ENCODE results near the gene TMEM80. TPM values are rescaled to one million over a fixed set of nuclear protein-coding genes. Genes with fewer than 3 reads are reported as not detected.
A peak's percentile ranks its signal among the peaks of the same experiment; 100 is the strongest.
"Not testable (repeated sequence)": the region's sequence is repeated elsewhere in the genome, so short reads cannot be mapped to it uniquely, and the experiment has no call there.

Gene TMEM80
- total RNA-seq, 2 donors from 2014 or later = 17.0 to 17.8 TPM

GRCh38 chr11:688681-689080, 6.9 kb upstream of the TMEM80 start:
- Mint-ChIP-seq H3K4me1 (ENCODE audit: low read depth) (peaks cover 44% of the 10 kb centered on the region), H3K9me3 (no peaks in the 10 kb centered on the region), H3K27ac (no peak overlapping the region), H3K4me3 (no peak overlapping the region), H3K36me3 (ENCODE audit: insufficient read depth in 2 of 2) (peaks cover 2 to 35% of the 10 kb centered on the region in 2 donors), H3K27me3 (ENCODE audit: low read depth) (no peaks in the 10 kb centered on the region)
- no peak for ATAC-seq (replicated peaks in 1 of 2)
- DNase-seq = no peak

- Mint-ChIP-seq H3K9me3 (no peaks in the 10 kb centered on the region), H3K4me3 (no peak overlapping the region), H3K36me3 (ENCODE audit: insufficient read depth in 2 of 2) (peaks cover 0 to 26% of the 10 kb centered on the region in 2 donors), H3K27ac (no peak overlapping the region), H3K27me3 (ENCODE audit: low read depth) (no peaks in the 10 kb centered on the region), H3K4me1 (ENCODE audit: low read depth) (peaks cover 49% of the 10 kb centered on the region)
- ATAC-seq (replicated peaks in 1 of 2) (no peak), DNase-seq (no peak)
Measured at GRCh38 chr11:689625-690024, 6.0 kb upstream of the TMEM80 start.

GRCh38 chr11:690244-690643, 5.4 kb upstream of the TMEM80 start:
- ATAC-seq (replicated peaks in 1 of 2); H3K27ac Mint-ChIP-seq; H3K27me3 Mint-ChIP-seq (ENCODE audit: low read depth); H3K9me3 Mint-ChIP-seq; DNase-seq: not testable (repeated sequence)
- H3K4me1 Mint-ChIP-seq (ENCODE audit: low read depth) = peaks cover 49% of the 10 kb centered on the region
- H3K4me3 Mint-ChIP-seq = peak overlapping the region in 1 of 2 donors; percentile 98
- peaks cover 0 to 24% of the 10 kb centered on the region in 2 donors for H3K36me3 Mint-ChIP-seq (ENCODE audit: insufficient read depth in 2 of 2)

GRCh38 chr11:690738-691633, 4.6 kb upstream of the TMEM80 start:
- Mint-ChIP-seq H3K27me3 (ENCODE audit: low read depth) (no peaks in the 10 kb centered on the region), H3K9me3 (no peaks in the 10 kb centered on the region), H3K4me3 (peak overlapping the region; percentile 84 to 98), H3K36me3 (ENCODE audit: insufficient read depth in 2 of 2) (peaks cover 0 to 24% of the 10 kb centered on the region in 2 donors), H3K27ac (no peak overlapping the region), H3K4me1 (ENCODE audit: low read depth) (peaks cover 49% of the 10 kb centered on the region)
- ATAC-seq (replicated peaks in 1 of 2) = no peak
- DNase-seq = no peak

- no peak for ATAC-seq (replicated peaks in 1 of 2)
- Mint-ChIP-seq H3K4me3 (peak overlapping the region; percentile 84 to 98), H3K27me3 (ENCODE audit: low read depth) (no peaks in the 10 kb centered on the region), H3K9me3 (no peaks in the 10 kb centered on the region), H3K4me1 (ENCODE audit: low read depth) (peaks cover 55% of the 10 kb centered on the region), H3K27ac (no peak overlapping the region), H3K36me3 (ENCODE audit: insufficient read depth in 2 of 2) (peaks cover 0 to 23% of the 10 kb centered on the region in 2 donors)
- no peak for DNase-seq
Measured at GRCh38 chr11:691710-692590, 3.7 kb upstream of the TMEM80 start.

- Mint-ChIP-seq H3K9me3 (no peaks in the 10 kb centered on the region), H3K4me1 (ENCODE audit: low read depth) (peaks cover 65% of the 10 kb centered on the region), H3K36me3 (ENCODE audit: insufficient read depth in 2 of 2) (peaks cover 0 to 16% of the 10 kb centered on the region in 2 donors), H3K4me3 (peak overlapping the region; percentile 84 to 98), H3K27me3 (ENCODE audit: low read depth) (no peaks in the 10 kb centered on the region), H3K27ac (peak overlapping the region; percentile 93)
- ATAC-seq (replicated peaks in 1 of 2) (no peak), DNase-seq (peak; percentile 36 to 74)
Measured at GRCh38 chr11:692824-693414, 2.7 kb upstream of the TMEM80 start.

- Mint-ChIP-seq H3K36me3 (ENCODE audit: insufficient read depth in 2 of 2) (peaks cover 0 to 16% of the 10 kb centered on the region in 2 donors), H3K4me3 (peak overlapping the region; percentile 84 to 98), H3K27ac (peak overlapping the region; percentile 93), H3K4me1 (ENCODE audit: low read depth) (peaks cover 70% of the 10 kb centered on the region), H3K9me3 (no peaks in the 10 kb centered on the region), H3K27me3 (ENCODE audit: low read depth) (no peaks in the 10 kb centered on the region)
- DNase-seq = no peak
- ATAC-seq (replicated peaks in 1 of 2) = no peak
Measured at GRCh38 chr11:693415-693831, 2.2 kb upstream of the TMEM80 start.

- DNase-seq (no peak), ATAC-seq (replicated peaks in 1 of 2) (no peak)
- Mint-ChIP-seq H3K27me3 (ENCODE audit: low read depth) (no peaks in the 10 kb centered on the region), H3K4me1 (ENCODE audit: low read depth) (peaks cover 70% of the 10 kb centered on the region), H3K36me3 (ENCODE audit: insufficient read depth in 2 of 2) (peaks cover 0 to 14% of the 10 kb centered on the region in 2 donors), H3K9me3 (no peaks in the 10 kb centered on the region), H3K4me3 (peak overlapping the region; percentile 84 to 98), H3K27ac (peak overlapping the region; percentile 93)
Measured at GRCh38 chr11:693887-694562, 1.6 kb upstream of the TMEM80 start.

- H3K9me3 Mint-ChIP-seq = no peaks in the 10 kb centered on the region
- DNase-seq (peak; percentile 99 to 100), ATAC-seq (replicated peaks in 1 of 2) (peak; percentile 77 to 82)
- H3K36me3 Mint-ChIP-seq (ENCODE audit: insufficient read depth in 2 of 2) = peaks cover 0 to 8% of the 10 kb centered on the region in 2 donors
- peak within 1 kb of the TSS; percentile 97 for H3K27ac Mint-ChIP-seq
- peak within 1 kb of the TSS; percentile 84 to 98 for H3K4me3 Mint-ChIP-seq
- H3K27me3 Mint-ChIP-seq (ENCODE audit: low read depth) = no peaks in the 10 kb centered on the region
- peaks cover 64% of the 10 kb centered on the region for H3K4me1 Mint-ChIP-seq (ENCODE audit: low read depth)
Measured at GRCh38 chr11:694563-695287, 891 bp upstream of the TMEM80 start, which contains the start of gene DEAF1. Gene DEAF1 (minus strand): TSS chr11:695222. CDS start chr11:695047, 175 bp downstream.

- peaks cover 0 to 7% of the 10 kb centered on the region in 2 donors for H3K36me3 Mint-ChIP-seq (ENCODE audit: insufficient read depth in 2 of 2)
- no peaks in the 10 kb centered on the region for H3K9me3 Mint-ChIP-seq
Measured at GRCh38 chr11:695288-695537, 403 bp upstream of the TMEM80 start.

GRCh38 chr11:696955-697491, 1.4 kb downstream of the TMEM80 start:
- H3K27me3 Mint-ChIP-seq (ENCODE audit: low read depth) = no peaks in the 10 kb centered on the region
- no peaks in the 10 kb centered on the region for H3K9me3 Mint-ChIP-seq
- peaks cover 0 to 7% of the 10 kb centered on the region in 2 donors for H3K36me3 Mint-ChIP-seq (ENCODE audit: insufficient read depth in 2 of 2)
- ATAC-seq (replicated peaks in 1 of 2) (no peak), DNase-seq (no peak)
- peaks cover 42% of the 10 kb centered on the region for H3K4me1 Mint-ChIP-seq (ENCODE audit: low read depth)
- peak overlapping the region; percentile 82 to 84 for H3K4me3 Mint-ChIP-seq
- no peak overlapping the region for H3K27ac Mint-ChIP-seq

More at GRCh38 chr11:695288-695537, 403 bp upstream of the TMEM80 start:
- no peaks in the 10 kb centered on the region for H3K27me3 Mint-ChIP-seq (ENCODE audit: low read depth)
- DNase-seq = no peak
- no peak for ATAC-seq (replicated peaks in 1 of 2)
- peak overlapping the region; percentile 82 to 84 for H3K4me3 Mint-ChIP-seq
- peaks cover 60% of the 10 kb centered on the region for H3K4me1 Mint-ChIP-seq (ENCODE audit: low read depth)
- peak overlapping the region; percentile 97 for H3K27ac Mint-ChIP-seq
